Activated naive CD4-positive, alpha-beta T cell treated with anti-CD3 and anti-CD28 coated beads, Interleukin-2, amount 50 U/mL, for 16 hours (primary cell): Measurements from ENCODE around the gene NEK4.
"Not testable (repeated sequence)": the region's sequence is repeated elsewhere in the genome, so short reads cannot be mapped to it uniquely, and the experiment has no call there.

Source experiments
- DNase-seq: peaks from one replicate; pipeline ENCODE4 v3.0.0-alpha.2; 2020

The NEK4 gene

DNA sequence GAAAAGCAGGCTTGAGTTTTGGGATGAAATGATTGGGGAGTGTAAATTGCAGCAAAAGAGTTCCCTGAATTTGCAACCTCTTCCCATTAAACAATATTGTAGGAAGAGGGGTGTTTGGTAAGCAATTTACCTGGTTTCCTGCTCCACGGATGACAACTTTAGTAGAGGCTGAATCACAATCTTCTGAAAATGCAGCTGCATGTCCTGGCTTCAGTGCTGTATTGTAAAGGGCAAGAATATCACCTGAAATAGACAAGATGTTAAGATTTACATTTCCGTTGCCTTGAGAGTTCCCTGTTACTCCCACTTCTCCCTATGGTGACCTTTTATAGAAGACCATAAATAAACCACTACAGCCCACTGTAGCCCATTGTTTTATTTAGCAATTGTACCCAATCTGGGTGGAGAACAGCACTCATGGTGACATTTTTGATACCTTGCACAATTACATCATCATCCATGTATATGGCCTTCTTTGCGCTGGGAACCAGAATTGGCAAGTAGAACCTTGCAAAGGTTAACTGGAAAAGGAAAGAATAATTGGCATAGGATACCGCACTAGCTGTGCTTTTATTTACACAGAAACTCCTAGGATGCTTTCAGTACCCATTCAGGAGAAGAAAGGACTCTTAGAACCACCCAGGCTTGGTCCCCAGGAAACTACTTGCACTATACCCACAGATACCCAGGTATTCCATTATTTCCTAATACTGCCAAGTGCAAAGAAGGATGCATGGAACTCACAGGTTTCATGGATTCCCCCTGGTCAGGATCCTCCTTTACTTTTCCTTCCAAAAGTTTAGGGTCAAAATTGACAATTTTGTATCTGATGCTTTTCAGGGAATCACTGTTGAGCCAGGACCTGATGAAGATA is 74.7 kb downstream of the NEK4 start:
- DNase-seq: no peak

DNA sequence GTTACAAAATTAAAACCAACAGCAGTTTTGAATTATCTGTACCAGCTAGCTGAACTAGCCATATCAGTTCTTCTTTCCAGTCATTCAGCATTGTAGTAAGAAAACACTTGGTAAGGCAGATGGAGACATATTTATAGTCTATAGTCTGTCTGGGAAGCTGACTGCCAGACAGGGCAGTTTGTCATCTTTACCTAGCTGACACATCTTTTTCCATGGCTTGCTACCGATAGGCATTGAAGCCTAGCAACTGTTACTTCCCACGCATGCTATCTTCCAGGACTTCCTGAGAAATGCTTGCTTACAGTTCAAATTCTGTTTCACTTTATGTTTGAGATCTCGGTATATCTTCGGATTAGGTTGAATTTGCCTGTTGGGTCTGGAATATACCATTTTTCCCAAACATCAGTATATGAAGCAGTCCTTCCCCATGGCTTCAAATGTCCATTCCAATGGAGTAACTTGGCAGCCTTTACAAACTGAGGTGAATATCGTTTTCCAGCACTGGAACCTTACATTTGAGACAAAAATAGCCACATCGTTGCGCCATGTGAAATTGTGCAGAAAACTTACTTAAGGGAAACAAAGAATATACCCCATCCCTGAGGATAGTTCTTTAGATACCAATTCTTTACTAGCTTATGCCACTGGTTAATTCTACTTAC is 76.1 kb downstream of the NEK4 start:
- no peak for DNase-seq

DNA sequence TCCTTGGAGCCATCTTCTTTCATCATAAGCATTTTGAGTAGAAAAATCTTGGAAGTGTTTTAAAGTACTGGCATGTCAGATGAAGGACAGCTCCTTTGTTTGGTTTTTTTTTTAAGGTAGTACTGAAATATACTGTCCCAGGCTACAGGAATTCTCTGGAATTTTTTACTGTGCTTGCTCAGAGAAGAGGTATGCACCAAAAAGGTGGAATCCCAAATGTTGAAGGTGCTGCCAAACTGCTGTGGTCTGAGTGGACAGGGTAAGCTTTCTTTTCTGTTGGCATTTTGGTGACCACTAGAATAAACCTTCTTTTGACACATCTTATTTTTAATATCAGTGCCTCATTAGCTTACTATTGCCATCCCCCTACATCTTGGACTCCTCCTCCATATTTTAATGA is 77.7 kb downstream of the NEK4 start:
- DNase-seq: no peak

DNA sequence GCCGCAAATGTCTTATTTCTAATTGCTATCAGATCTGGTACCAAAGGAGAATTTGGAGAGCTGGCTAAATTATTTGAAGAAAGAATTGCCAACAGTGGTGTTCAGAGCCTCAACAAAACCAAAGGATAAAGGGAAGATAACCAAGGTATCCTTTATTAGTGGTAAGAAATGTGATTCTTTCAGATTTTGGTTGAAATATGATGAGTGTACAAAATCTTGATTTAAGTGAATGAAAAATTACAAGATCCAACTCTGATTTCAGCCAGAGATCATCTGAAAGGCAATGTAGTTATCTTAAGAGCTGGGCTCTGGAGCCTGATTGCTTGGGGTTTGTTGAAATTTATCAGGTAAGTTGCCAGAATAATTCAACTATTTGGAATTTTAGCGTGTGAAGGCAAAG is 80.2 kb downstream of the NEK4 start:
- no peak for DNase-seq

DNA sequence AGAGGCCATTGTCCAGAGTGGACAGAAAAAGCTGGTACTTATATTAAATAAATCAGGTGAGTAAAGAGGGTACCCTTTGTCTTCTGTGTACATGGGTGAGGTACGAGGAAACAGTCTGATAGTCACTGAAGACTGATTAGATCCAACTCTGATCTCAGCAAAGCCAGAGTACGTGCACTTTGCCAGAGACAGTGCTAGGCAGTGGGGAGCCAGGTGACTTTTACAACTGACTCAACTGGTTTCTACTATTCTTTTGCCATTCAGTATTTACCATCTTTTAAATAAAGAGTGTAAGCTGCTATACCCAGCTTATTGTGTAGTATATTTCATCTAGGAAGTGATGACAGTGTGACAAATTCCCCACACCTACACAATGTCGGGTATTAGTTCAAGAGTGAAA is 81.6 kb downstream of the NEK4 start:
- no peak for DNase-seq

DNA sequence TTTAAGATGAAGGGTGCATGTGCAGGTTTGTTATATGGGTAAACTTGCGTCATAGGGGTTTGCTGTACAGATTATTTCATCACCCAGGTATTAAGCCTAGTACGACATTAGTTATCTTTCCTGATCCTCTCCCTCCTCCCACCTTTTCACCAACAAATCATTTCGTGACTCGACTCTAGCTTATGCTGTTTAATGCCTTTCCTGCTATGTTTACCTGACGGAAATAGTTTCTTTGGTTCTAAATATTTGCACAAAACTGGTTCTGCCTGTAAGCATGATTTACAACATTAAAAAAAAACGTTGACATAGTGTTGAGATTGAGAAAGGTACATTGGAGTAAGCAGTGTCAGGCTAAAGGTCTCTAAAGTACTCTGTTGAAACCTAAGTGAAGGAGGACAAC is 82.5 kb downstream of the NEK4 start:
- no peak for DNase-seq

DNA sequence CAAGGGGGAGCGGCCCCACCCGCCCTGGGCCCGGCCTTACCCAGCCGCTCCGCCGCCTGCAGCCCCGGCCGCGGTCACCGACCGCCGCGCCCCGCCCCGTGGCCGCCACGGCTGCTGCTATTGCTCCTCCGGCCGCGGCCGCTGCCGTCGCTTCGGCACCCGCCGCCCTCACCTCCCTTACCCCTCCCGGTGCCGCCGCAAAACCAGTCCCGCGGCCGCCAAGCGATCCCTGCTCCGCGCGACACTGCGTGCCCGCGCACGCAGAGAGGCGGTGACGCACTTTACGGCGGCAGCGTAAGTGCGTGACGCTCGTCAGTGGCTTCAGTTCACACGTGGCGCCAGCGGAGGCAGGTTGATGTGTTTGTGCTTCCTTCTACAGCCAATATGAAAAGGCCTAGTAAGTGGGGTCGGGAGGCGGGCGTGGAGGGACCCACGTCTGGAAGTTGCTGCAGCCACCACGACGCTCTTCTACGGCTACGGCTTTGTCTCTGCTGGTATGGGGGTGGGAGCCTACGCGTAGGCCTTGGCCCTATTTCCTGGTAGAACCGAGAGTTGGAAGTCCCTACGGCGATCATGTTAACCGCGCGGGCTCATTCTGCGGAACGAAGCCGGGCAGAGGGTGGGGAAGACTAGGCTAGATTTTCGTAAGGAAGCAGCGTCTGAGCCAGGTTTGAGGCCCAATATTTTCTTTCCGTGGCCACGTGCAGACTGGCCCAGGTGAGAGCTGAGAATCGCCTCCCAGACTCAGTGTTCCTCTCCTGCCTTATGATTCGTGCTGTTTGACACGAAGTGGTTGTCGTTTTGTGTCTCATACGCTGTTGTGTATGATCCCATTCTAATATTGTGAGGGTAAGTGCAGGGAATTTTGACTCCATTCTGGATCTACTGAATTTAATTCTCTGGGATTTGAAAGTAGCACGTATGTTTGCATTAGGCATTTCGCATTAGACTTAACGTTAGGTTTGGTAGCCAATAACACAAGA is 84.7 kb downstream of the NEK4 start, which contains the start of the genes GNL3 and PBRM1:
Gene GNL3 (plus strand): TSS at position 324 of the 983 bp plus-strand sequence. CDS start 61 bp downstream, at position 385.
Gene PBRM1 (minus strand): TSS at position 205 of the 983 bp plus-strand sequence.
- peak; percentile 94 for DNase-seq

DNA sequence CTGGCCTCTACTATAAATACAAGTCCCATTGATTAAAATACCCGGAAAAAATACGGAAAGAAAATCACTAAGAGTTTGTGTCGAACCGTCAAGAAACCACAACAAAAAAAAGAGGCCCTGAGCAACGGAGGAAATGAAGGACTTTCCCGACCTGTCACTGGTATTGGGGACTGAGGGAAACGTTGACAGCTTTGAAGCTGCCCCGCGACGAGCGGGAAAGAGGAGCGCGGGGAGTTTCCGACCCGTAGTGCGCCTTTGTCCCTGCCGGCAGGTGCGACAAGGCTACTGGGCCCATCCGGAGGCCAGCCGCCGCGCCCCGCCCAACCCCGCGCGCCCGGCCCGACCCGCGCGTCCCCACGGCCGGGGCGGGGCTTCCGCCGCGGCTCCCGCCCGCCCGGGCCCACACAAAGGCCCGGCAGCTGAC is 85.4 kb downstream of the NEK4 start:
- DNase-seq: peak; percentile 78

DNA sequence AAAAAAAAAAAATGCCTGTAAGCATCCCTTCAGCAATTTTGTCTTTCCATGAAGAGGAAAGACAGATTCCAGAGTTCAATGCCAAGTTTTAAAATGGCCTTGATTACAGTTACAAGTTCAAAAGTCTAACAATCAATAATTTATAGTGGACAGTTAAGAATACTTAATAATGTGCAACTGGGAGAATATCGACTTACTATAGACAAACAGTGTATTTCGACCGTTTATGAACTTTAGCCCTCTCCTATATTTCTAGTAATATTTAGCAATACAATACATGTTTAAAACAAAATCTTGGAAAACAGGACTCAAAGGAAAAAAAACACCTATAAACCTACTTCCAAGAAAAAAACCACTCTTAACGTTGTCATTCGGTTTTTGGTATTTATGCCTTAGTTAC is 86.6 kb downstream of the NEK4 start:
- DNase-seq: no peak

DNA sequence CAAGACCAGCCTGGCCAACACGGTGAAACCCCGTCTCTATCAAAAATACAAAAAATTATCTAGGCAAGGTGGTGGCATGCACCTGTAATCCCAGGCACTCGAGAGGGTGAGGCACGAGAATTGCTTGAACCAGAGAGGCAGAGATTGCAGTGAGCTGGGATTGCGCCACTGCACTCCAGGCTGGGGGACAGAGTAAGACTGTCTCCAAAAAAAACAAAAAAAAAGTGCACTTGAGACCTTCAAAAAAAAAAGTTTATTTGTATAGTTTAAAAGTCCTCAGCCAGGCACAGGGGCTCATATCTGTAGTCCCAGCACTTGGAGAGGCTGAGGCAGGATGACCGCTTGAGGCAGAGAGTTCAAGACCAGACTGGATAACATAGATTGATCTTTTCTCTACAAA is 87.1 kb downstream of the NEK4 start:
- DNase-seq: no peak

DNA sequence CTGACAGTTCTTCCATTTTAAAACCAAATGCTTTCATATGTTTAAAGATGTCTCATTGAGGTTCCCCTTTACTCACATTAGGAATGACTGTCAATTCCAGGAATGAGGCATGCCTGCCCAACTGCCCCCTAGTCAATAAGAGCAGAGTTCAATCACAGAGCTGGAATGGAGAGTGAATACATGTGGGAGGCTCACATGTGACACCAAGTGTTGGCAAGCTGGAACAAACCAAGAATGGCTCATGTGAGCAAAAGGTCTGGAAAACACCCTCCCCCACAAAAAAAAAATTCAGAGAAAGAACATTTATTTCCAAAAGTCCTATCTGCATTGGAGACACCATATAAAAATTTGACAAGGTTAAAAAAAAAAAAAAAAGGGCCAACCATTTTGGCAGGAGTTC is 88.7 kb downstream of the NEK4 start:
- DNase-seq: peak; percentile 21

DNA sequence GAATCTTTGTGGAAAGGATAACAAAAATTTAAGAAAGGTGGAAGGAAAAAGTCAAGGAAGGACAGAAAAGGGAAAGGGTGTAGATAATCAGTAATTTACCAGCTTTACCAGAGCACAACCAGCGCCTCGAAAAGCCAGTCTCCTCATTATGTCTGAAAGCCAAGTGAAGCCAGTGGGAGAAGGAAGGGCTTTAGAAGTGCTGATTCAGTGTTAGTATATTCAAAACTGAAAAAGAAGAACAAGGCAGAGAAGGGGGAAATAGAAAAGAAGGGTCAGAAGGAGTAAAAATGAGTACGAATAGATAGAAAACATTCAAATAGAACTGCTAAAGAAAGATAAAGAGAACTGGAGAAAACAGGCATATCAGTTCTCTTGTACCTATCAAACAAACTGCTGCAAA is 89.1 kb downstream of the NEK4 start:
- DNase-seq: no peak

DNA sequence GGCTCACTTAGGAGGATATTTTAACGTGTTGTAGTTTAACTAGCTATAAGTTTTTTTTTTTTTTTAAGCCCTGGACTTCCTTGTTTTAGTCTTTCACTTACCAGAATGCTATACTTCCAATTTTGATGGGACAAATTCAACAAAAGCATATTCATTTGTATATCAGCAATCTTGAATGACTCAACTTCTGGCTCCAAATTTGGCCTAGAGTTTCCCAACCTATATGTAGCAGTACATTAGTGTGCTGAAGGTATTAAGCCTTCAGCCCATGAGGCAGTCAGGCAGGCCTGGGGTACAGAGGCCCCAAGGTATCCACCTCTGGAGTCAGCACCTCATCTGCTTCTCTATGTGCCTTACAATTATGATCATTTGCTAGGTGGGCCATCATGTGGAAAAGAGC is 90.9 kb downstream of the NEK4 start:
- DNase-seq: no peak

DNA sequence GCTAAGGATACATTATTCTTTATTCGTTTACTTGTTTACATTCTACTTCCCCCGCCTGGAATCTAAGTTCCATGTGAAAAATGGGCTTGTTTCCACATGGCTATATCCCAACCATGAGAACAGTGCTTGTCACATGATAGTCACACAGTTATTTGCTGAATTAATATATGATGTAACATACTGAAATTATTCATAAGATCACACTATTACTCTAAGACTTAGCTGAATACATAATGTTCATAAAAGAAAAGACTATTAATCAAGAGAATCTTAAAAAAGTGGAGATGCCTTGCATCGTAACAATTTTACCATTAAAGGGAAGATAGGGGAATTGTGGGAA is 91.6 kb downstream of the NEK4 start:
- no peak for DNase-seq

DNA sequence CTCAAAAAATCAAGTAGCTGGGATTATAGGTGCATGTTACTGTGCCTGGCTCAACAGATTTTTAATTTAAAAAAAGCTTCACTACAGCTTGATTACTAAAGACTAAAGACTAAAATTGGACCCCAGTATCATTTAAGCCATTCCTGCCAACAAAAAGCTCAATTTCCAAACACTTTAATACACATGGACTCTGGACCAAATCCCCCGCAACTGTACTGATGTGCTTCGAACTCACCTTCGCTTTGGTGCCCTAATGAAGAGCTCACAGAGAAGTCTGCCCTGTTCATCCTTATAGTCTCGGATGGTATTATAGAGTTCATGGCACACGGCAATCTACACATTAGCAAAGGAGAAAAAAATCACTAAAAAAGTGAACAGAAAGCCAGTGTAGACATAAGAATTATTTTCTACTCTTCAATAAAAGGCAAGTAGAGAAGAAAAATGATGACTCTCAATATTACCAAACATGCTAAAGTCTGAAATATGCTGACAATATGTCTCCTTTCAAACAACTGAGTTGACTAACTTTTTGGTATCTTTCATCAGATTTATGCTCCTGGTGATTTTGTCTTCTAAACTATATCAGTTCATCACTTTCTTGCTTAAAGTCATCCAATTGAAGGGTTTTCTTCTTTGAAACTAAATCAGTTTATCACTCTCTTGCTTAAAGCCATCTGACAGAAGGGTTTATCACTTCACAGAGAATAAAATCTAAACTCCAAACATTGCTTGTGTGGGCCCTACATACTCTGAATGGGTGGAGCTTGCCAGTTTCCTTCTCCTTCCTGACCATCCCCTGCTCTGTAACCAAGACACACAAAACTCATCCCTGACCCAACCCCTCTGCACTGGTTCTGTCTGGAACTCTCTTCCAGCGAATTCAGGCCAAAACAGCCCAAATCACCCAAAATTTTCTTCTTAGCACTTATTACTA is 92.2 kb downstream of the NEK4 start:
- DNase-seq: no peak

DNA sequence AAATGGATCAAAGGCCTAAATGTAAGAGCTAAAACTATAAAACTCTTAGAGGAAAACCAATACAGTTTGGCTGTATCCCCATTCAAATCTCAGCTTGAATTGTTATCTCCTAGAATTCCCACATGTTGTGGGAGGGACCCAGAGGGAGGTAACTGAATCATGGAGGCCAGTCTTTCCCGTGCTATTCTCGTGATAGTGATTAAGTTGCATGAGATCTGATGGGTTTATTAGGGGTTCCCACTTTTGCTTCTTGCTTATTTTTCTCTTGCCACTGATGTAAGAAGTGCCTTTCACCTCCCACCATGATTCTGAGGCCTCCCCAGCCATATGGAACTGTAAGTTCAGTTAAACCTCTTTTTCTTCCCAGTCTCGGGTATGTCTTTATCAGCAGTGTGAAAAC is 94.5 kb downstream of the NEK4 start:
- not testable (repeated sequence) for DNase-seq

DNA sequence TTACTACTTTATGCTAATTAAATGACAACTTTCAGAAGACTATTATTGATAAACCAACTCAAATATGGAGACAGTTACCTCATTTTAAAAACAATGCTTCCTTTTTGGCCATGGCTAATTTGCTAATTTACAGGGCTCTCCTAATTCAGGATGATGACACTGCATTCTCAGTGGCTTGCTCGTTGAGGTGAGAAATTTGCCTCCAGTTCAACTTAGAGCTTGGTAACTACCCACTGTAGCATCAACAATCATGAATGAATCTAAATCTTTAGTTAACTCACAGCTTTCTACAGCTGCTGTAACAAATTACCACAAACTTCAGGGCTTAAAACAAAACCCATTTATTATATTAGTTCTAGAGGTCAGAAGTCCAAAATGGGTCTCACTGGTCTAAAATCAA is 99.1 kb downstream of the NEK4 start:
- no peak for DNase-seq

DNA sequence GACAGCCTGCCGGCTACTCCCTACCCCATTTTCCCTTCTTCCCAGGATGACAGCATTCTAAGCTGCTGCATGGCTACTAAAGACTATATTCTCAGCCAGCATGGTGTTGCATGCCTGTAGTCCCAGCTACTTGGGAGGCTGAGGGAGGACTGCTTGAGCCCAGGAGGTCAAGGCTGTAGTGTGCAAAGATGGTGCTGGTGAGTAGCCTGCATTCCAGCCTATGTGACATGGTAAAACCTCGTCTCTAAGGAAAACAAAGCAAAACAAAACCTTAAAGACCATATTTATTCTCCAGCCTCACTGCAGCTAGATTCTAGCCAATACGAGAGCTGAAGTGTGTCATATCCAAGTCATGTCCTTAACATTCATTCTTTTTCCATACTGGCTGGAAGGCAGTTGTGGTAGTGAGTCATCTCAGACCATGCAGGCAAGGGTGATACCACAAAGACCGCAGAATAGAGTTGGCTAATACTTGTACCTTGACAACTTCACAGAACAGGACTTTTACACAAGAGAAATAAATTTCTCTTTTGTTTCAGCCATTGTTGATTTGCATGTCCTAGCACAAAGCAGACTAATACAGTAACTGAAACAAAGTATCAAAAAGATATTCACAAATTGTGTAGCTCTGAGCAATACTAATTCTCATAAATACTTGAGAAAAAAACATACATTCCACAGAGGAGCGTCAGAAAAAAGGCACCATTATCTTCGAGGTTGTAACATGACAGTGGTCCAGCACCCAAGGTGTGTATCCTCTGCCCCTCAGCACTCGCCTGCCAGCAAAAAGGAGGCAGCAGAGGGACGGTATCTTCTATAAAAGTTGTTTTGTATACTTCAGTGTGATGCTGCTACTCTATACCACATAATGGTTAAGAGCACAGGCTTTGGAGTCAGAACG is 99.9 kb downstream of the NEK4 start:
- no peak for DNase-seq

DNA sequence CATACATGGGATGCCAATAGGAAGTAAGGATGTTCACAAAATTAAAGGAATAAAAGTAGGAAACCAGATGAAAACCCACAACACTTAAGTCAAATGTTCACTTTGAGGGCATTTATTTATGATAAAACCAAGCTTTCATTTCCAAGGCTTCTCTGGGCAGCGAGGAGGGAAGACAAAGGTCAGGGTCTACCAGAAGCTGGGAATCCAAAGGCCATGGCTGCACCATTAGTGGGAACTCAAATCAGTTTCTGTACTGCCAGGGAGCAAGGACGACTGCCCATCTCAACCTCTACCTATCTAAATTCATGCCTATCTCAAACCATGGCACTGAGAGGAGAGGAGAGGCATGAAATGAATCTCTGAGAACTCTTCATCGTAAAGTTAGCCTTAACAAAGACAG is 107.6 kb downstream of the NEK4 start:
- no peak for DNase-seq

DNA sequence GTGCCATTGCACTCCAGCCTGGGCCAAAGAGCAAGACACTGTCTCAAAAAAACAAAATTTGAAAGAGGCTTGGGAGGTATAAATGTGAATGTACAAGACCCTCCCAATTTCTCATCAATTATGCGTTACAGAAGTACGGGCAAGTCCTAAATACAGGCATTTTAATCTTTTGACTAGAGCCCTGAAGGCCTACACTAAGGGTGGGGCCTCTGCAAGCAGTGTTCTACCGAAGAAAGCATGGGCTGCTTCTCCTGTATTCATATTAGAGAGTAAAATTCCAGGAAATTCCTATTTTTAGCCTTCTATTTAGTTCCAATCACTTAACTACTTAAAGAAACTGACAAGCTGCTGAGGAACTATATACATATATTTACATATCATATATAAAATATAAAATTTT is 110.7 kb downstream of the NEK4 start:
- no peak for DNase-seq
